ENCODE data around the gene ECSCR. TPM values are rescaled to one million over a fixed set of nuclear protein-coding genes. Genes with fewer than 3 reads are reported as not detected.

The ECSCR gene
- total and polyA plus RNA-seq, 7 donors, result 7.6 to 25.4 (median 13.3) TPM

DNA sequence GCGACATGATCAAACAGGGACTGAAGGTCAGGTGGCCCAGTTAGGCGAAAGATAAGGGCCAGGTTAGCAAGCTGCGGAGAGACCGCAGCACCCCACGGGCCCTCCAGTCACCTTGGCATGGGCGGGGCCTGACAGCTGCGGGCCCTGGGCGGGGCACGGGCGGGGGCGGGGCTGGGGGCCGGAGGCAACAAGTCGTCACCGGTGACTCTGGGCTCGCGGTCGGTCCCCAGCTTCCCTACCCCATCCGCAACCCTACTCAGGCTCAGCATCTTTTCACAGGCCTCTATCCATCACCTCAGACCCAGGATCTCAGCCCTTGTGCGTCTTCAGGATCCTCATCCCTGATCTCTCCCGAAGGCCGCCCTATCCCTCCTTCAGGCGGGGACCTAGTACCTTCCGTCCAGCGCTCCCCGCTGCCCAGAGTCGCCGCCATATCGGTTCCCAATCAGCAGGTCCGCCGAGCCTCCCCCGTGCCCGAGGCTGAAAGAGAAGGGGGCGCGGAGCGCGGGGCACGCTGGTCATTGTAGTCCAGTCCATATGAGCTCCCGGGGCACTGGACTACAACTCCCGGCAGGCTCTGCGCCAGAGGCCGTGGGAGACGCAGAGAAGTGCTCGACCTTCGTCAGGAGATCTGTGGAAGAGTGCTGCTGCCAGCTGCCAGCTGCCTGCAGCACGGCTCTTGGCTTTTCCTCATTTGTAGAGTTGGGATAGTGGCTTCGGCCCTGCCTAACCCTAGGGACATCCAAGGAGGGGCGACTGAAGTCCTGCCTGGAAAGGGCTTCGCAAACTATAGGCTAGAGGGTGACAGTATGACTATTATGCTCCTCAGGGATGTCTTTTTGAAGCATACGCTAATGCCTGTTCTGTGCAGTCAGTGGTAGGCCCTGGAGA, 23.3 kb downstream of the ECSCR start, which contains the start of gene DNAJC18:
Gene DNAJC18, minus strand, starts transcription at position 513 of the 891 bp plus-strand sequence. Its CDS starts 80 bp downstream, at position 433.
- intact Hi-C loops (cut with DNase I), result loop anchor here in 1 of 2 donors (5.0 kb wide), 1 partner anchor 123 kb away; the partner anchor contains the start of gene UBE2D2
- Histone ChIP-seq H3K4me3 (peak within 1 kb of the TSS; percentile 94), H3K36me3 (ENCODE audit: insufficient read depth in 1 of 2, low read depth in 1 of 2) (peaks cover 0 to 26% of the 10 kb centered on the region in 2 donors), H3K27me3 (ENCODE audit: insufficient read depth in 3 of 3, low read length in 2 of 3) (no peaks in the 10 kb centered on the region), H3K9me3 (no peaks in the 10 kb centered on the region), H3K4me1 (peaks cover 12% of the 10 kb centered on the region), H3K27ac (peak within 1 kb of the TSS; percentile 100)
- WGBS, 3 donors, result 2 to 4% (median 3%) methylated on average over 49 of the region's 49 CpGs
- DNase-seq (peak; percentile 96 to 97), ATAC-seq (peak; percentile 98 to 99 (median 98))
- TF ChIP-seq, protein P1, sequence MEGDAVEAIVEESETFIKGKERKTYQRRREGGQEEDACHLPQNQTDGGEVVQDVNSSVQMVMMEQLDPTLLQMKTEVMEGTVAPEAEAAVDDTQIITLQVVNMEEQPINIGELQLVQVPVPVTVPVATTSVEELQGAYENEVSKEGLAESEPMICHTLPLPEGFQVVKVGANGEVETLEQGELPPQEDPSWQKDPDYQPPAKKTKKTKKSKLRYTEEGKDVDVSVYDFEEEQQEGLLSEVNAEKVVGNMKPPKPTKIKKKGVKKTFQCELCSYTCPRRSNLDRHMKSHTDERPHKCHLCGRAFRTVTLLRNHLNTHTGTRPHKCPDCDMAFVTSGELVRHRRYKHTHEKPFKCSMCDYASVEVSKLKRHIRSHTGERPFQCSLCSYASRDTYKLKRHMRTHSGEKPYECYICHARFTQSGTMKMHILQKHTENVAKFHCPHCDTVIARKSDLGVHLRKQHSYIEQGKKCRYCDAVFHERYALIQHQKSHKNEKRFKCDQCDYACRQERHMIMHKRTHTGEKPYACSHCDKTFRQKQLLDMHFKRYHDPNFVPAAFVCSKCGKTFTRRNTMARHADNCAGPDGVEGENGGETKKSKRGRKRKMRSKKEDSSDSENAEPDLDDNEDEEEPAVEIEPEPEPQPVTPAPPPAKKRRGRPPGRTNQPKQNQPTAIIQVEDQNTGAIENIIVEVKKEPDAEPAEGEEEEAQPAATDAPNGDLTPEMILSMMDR (IDR thresholded peaks at IDR 0.05), result no peak

DNA sequence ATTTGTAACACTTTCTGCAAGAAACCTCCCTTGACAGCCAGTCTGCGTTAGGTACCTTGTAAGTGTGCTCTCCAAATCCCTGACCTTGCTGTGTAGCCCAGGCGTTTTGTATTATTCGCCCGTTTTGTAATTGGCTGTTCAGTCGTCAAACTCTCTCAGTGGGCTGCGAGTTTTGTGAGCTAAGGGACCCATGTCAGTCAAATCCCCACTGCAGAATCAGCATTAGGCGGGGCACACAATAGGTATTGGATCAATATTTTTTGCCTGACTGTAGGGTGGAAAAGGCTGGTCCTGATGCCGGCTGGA, 23.9 kb downstream of the ECSCR start:
- intact Hi-C loops (cut with DNase I), result loop anchor here in 1 of 2 donors (5.0 kb wide), 1 partner anchor 124 kb away; the partner anchor contains the start of gene UBE2D2
- Histone ChIP-seq H3K9me3 (no peaks in the 10 kb centered on the region), H3K4me3 (peak overlapping the region; percentile 94), H3K36me3 (ENCODE audit: insufficient read depth in 1 of 2, low read depth in 1 of 2) (peaks cover 0 to 32% of the 10 kb centered on the region in 2 donors), H3K27ac (peak overlapping the region; percentile 100), H3K4me1 (peaks cover 12% of the 10 kb centered on the region), H3K27me3 (ENCODE audit: insufficient read depth in 3 of 3, low read length in 2 of 3) (no peaks in the 10 kb centered on the region)
- TF ChIP-seq, protein P1 (IDR thresholded peaks at IDR 0.05), result no peak
- DNase-seq, result no peak
- no peak for ATAC-seq
- WGBS, 3 donors, result 18 to 34% (median 27%) methylated on average over 8 of the region's 8 CpGs

DNA sequence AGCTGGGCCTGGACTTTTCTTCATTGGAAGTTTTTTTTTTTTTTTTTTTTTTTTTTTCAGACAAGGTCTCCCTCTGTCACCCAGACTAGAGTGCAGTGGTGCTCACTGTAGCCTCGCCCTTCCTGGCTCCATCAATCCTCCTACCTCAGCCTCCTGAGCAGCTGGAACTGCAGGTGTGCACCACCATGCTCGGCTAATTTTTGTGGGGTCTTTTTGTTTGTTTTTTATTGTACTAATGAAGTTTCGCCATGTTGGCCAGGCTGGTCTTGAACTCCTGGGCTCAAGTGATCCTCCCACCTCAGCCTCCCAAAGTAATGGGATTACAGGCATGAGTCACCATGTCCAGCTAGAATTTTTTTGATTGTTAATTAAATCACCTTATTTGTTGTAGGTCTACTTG, 26.9 kb downstream of the ECSCR start:
- Histone ChIP-seq H3K9me3 (no peaks in the 10 kb centered on the region), H3K4me3 (no peak overlapping the region), H3K36me3 (ENCODE audit: insufficient read depth in 1 of 2, low read depth in 1 of 2) (peaks cover 0 to 61% of the 10 kb centered on the region in 2 donors), H3K4me1 (peaks cover 12% of the 10 kb centered on the region), H3K27ac (no peak overlapping the region), H3K27me3 (ENCODE audit: insufficient read depth in 3 of 3, low read length in 2 of 3) (no peaks in the 10 kb centered on the region)
- DNase-seq (no peak), ATAC-seq (no peak)
- intact Hi-C loops (cut with DNase I), result loop anchor here in 1 of 2 donors (5.0 kb wide), 1 partner anchor 127 kb away; the partner anchor contains the start of gene UBE2D2
- 97 to 99% (median 99%) methylated on average over 3 of the region's 3 CpGs for WGBS, 3 donors
- TF ChIP-seq, protein P1 (IDR thresholded peaks at IDR 0.05), result no peak

DNA sequence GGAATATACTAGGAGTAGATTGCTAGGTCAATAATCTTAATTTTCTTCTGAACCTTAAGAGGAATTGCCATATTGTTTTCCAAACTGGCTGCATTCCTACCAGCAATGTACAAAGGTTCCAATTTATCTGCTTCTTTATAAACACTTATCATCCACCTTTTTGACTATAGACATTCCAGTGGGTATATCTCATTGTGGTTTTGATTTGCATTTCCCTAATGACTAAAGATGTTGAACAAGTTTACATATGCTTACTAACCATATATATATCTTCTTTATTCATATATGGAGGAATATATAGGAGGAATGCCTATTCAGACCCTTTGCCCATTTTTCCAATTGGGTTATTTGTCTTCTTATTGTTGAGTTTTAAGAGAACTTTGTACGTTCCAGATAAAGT, 30.8 kb downstream of the ECSCR start:
- no peak for ATAC-seq
- WGBS, 3 donors, result 89 to 96% (median 96%) methylated on average over 1 of the region's 1 CpG
- intact Hi-C loops (cut with DNase I), result no loop called here
- H3K4me3 ChIP-seq, result no peak overlapping the region
- no peak for DNase-seq
- H3K9me3 ChIP-seq, result no peaks in the 10 kb centered on the region
- TF ChIP-seq, protein P1 (IDR thresholded peaks at IDR 0.05), result no peak
- H3K4me1 ChIP-seq, result no peaks in the 10 kb centered on the region
- H3K36me3 ChIP-seq (ENCODE audit: insufficient read depth in 1 of 2, low read depth in 1 of 2), result peaks cover 4 to 93% of the 10 kb centered on the region in 2 donors
- H3K27me3 ChIP-seq (ENCODE audit: insufficient read depth in 3 of 3, low read length in 2 of 3), result no peaks in the 10 kb centered on the region
- H3K27ac ChIP-seq, result no peak overlapping the region
